Stimulated activated naive CD8-positive, alpha-beta T cell treated with anti-CD3 and anti-CD28 coated beads, Interleukin-15, amount 100 ng/mL, for 72 hours (primary cell): ENCODE data around the gene NFIB.

Experiments
- ATAC-seq: fragments of 150-1000 bp; cut with Tn5 transposase; 2 replicates; pipeline ENCODE4 v1.10.0; 2021; ENCODE audit warnings: mild to moderate bottlenecking, moderate library complexity
- DNase-seq, 2 donors: peaks; one replicate each; pipeline ENCODE4 v3.0.0; 2021 to 2022
- H3K27ac Mint-ChIP-seq, 2 donors: one replicate each; pipeline ENCODE4 v1.8.0; 2022; ENCODE audit warnings: mild to moderate bottlenecking in 2 of 2, mixed read lengths in 2 of 2, moderate library complexity in 2 of 2
- H3K27me3 Mint-ChIP-seq: one replicate; pipeline ENCODE4 v1.8.0; 2022; ENCODE audit warnings: mixed read lengths
- H3K4me1 Mint-ChIP-seq: one replicate; pipeline ENCODE4 v1.8.0; 2022; ENCODE audit warnings: mild to moderate bottlenecking, mixed read lengths
- H3K4me3 Mint-ChIP-seq, 2 donors: one replicate each; pipeline ENCODE4 v1.8.0; 2022; ENCODE audit warnings: mild to moderate bottlenecking in 2 of 2, mixed read lengths in 2 of 2, moderate library complexity in 1 of 2
- H3K9me3 Mint-ChIP-seq, 2 donors: one replicate each; pipeline ENCODE4 v1.8.0; 2022; ENCODE audit warnings: mixed read lengths in 2 of 2

NFIB gene

GRCh38 chr9:14066831-14067230 lies 247.1 kb downstream of the NFIB start:
- H3K4me1 Mint-ChIP-seq, result no peaks in the 10 kb centered on the region
- no peak for DNase-seq

GRCh38 chr9:14066032-14066431 lies 247.9 kb downstream of the NFIB start:
- no peak for DNase-seq
- Mint-ChIP-seq H3K9me3 (no peaks in the 10 kb centered on the region), H3K27me3 (no peaks in the 10 kb centered on the region), H3K4me1 (no peaks in the 10 kb centered on the region), H3K4me3 (no peak overlapping the region), H3K27ac (no peak overlapping the region)
- ATAC-seq, result no peak

More at GRCh38 chr9:14066831-14067230, 247.1 kb downstream of the NFIB start:
- H3K4me3 Mint-ChIP-seq, result no peak overlapping the region
- H3K9me3 Mint-ChIP-seq, result peaks cover under 1 to 1% of the 10 kb centered on the region in 2 donors
- no peaks in the 10 kb centered on the region for H3K27me3 Mint-ChIP-seq
- no peak overlapping the region for H3K27ac Mint-ChIP-seq
- no peak for ATAC-seq

- Mint-ChIP-seq H3K27me3 (no peaks in the 10 kb centered on the region), H3K4me3 (no peak overlapping the region), H3K4me1 (no peaks in the 10 kb centered on the region), H3K27ac (no peak overlapping the region), H3K9me3 (no peaks in the 10 kb centered on the region)
- ATAC-seq (no peak), DNase-seq (no peak)
These were observed 249.0 kb downstream of the NFIB start for GRCh38 chr9:14064940-14065339.

GRCh38 chr9:14063756-14064155 lies 250.2 kb downstream of the NFIB start:
- Mint-ChIP-seq H3K9me3 (peaks cover 0 to 4% of the 10 kb centered on the region in 2 donors), H3K4me1 (no peaks in the 10 kb centered on the region), H3K4me3 (no peak overlapping the region), H3K27ac (no peak overlapping the region), H3K27me3 (no peaks in the 10 kb centered on the region)
- no peak for DNase-seq
- no peak for ATAC-seq

GRCh38 chr9:14062586-14063221 lies 251.2 kb downstream of the NFIB start:
- Mint-ChIP-seq H3K27ac (no peak overlapping the region), H3K9me3 (peaks cover 0 to 4% of the 10 kb centered on the region in 2 donors), H3K27me3 (no peaks in the 10 kb centered on the region), H3K4me1 (no peaks in the 10 kb centered on the region), H3K4me3 (no peak overlapping the region)
- DNase-seq, result no peak
- no peak for ATAC-seq

GRCh38 chr9:14061936-14062585 lies 251.9 kb downstream of the NFIB start:
- ATAC-seq (no peak), DNase-seq (no peak)
- Mint-ChIP-seq H3K4me3 (no peak overlapping the region), H3K4me1 (no peaks in the 10 kb centered on the region), H3K27ac (no peak overlapping the region), H3K9me3 (peaks cover 0 to 4% of the 10 kb centered on the region in 2 donors), H3K27me3 (no peaks in the 10 kb centered on the region)

GRCh38 chr9:14058325-14058688 lies 255.6 kb downstream of the NFIB start:
- H3K4me3 Mint-ChIP-seq, result no peak overlapping the region
- ATAC-seq (no peak), DNase-seq (no peak)
- H3K4me1 Mint-ChIP-seq, result no peaks in the 10 kb centered on the region
- H3K9me3 Mint-ChIP-seq, result peaks cover 0 to 4% of the 10 kb centered on the region in 2 donors
- H3K27ac Mint-ChIP-seq, result no peak overlapping the region
- no peaks in the 10 kb centered on the region for H3K27me3 Mint-ChIP-seq

GRCh38 chr9:14057368-14058324 lies 256.3 kb downstream of the NFIB start:
- H3K9me3 Mint-ChIP-seq, result peaks cover 0 to 4% of the 10 kb centered on the region in 2 donors
- H3K27ac Mint-ChIP-seq, result no peak overlapping the region
- ATAC-seq, result no peak

GRCh38 chr9:14056316-14056861 lies 257.6 kb downstream of the NFIB start:
- ATAC-seq, result no peak
- Mint-ChIP-seq H3K4me3 (no peak overlapping the region), H3K4me1 (no peaks in the 10 kb centered on the region), H3K27me3 (no peaks in the 10 kb centered on the region), H3K9me3 (peaks cover 0 to 4% of the 10 kb centered on the region in 2 donors), H3K27ac (no peak overlapping the region)
- no peak for DNase-seq

More at GRCh38 chr9:14057368-14058324, 256.3 kb downstream of the NFIB start:
- no peaks in the 10 kb centered on the region for H3K27me3 Mint-ChIP-seq
- H3K4me1 Mint-ChIP-seq, result no peaks in the 10 kb centered on the region
- no peak overlapping the region for H3K4me3 Mint-ChIP-seq
- no peak for DNase-seq

- H3K4me1 Mint-ChIP-seq, result no peaks in the 10 kb centered on the region
- peaks cover 0 to 2% of the 10 kb centered on the region in 2 donors for H3K9me3 Mint-ChIP-seq
- H3K27ac Mint-ChIP-seq, result no peak overlapping the region
- no peak for ATAC-seq
- H3K4me3 Mint-ChIP-seq, result no peak overlapping the region
- no peaks in the 10 kb centered on the region for H3K27me3 Mint-ChIP-seq
- DNase-seq, result no peak
These were observed 259.8 kb downstream of the NFIB start for GRCh38 chr9:14054096-14054495.

- ATAC-seq, result no peak
- Mint-ChIP-seq H3K4me3 (no peak overlapping the region), H3K27ac (no peak overlapping the region)
These were observed 261.6 kb downstream of the NFIB start for GRCh38 chr9:14052359-14052758.

GRCh38 chr9:14051419-14051818 lies 262.5 kb downstream of the NFIB start:
- Mint-ChIP-seq H3K9me3 (no peaks in the 10 kb centered on the region), H3K27me3 (no peaks in the 10 kb centered on the region), H3K4me3 (no peak overlapping the region), H3K27ac (no peak overlapping the region), H3K4me1 (no peaks in the 10 kb centered on the region)
- no peak for ATAC-seq
- no peak for DNase-seq

More at GRCh38 chr9:14052359-14052758, 261.6 kb downstream of the NFIB start:
- Mint-ChIP-seq H3K9me3 (no peaks in the 10 kb centered on the region), H3K4me1 (no peaks in the 10 kb centered on the region), H3K27me3 (no peaks in the 10 kb centered on the region)
- DNase-seq, result no peak

GRCh38 chr9:14043483-14043882 lies 270.5 kb downstream of the NFIB start:
- Mint-ChIP-seq H3K4me3 (no peak overlapping the region), H3K27ac (no peak overlapping the region), H3K9me3 (peaks cover 0 to 8% of the 10 kb centered on the region in 2 donors), H3K4me1 (no peaks in the 10 kb centered on the region), H3K27me3 (no peaks in the 10 kb centered on the region)
- ATAC-seq, result no peak
- DNase-seq, result no peak

GRCh38 chr9:14037331-14037730 lies 276.6 kb downstream of the NFIB start:
- H3K9me3 Mint-ChIP-seq, result peaks cover 0 to 14% of the 10 kb centered on the region in 2 donors

GRCh38 chr9:14033067-14033466 lies 280.9 kb downstream of the NFIB start:
- H3K9me3 Mint-ChIP-seq, result peaks cover 0 to 10% of the 10 kb centered on the region in 2 donors

More at GRCh38 chr9:14037331-14037730, 276.6 kb downstream of the NFIB start:
- peak overlapping the region in 1 of 2 donors; percentile 36 for H3K27ac Mint-ChIP-seq
- no peak overlapping the region for H3K4me3 Mint-ChIP-seq
- ATAC-seq (no peak), DNase-seq (no peak)
- no peaks in the 10 kb centered on the region for H3K27me3 Mint-ChIP-seq
- no peaks in the 10 kb centered on the region for H3K4me1 Mint-ChIP-seq

More at GRCh38 chr9:14033067-14033466, 280.9 kb downstream of the NFIB start:
- Mint-ChIP-seq H3K27ac (no peak overlapping the region), H3K4me1 (no peaks in the 10 kb centered on the region), H3K27me3 (no peaks in the 10 kb centered on the region), H3K4me3 (no peak overlapping the region)
- DNase-seq (no peak), ATAC-seq (no peak)
